ENCODE results near the gene HDGF. TPM values are rescaled to one million over a fixed set of nuclear protein-coding genes. Genes with fewer than 3 reads are reported as not detected.
"Not testable (repeated sequence)": the region's sequence is repeated elsewhere in the genome, so short reads cannot be mapped to it uniquely, and the experiment has no call there.

HDGF gene
- total RNA-seq, 8 experiments from 2014 or later = 93.4 to 328 (median 187) TPM

GRCh38 chr1:156776942-156777341, 25.5 kb upstream of the HDGF start:
- Histone ChIP-seq H3K4me1 (replicated peaks in 1 of 2) (peaks cover 6% of the 10 kb centered on the region in 2 donors), H3K4me3 (no peak overlapping the region), H3K27ac (no peak overlapping the region)
- peak in 2 of 8 experiments; percentile 12 to 14 for ATAC-seq (replicated peaks in 6 of 8)
- WGBS, 10 experiments = 34 to 86% (median 82%) methylated on average over 2 to 4 of the region's 4 CpGs; no CpG with 5 or more reads in 1 of the 10 experiments
- in situ Hi-C loops (cut with MboI; ENCODE audit: low pct_unique_long_range_greater_than_20kb in 2 of 9, low sequenced_read_pairs in 9 of 9, unreplicated experiment in 9 of 9) = no loop called here

DNA sequence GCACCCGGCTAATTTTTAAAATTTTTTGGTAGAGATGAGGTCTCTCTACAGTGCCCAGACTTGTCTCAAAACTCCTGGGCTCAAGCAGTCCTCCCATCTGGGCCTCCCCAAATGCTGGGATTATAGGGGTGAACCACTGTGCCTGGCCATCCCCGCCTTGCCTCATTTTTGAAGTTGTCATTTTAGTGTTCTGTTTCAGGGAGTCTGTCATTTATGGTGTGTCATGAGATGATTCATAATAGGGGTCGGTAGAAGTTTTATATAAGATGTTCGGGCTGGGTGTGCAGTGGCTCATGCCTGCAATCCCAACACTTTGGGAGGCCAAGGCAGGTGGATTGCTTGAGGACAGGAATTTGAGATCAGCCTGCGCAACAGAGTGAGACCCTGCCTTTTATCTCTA, 24.3 kb upstream of the HDGF start:
- in situ Hi-C loops (cut with MboI; ENCODE audit: low pct_unique_long_range_greater_than_20kb in 2 of 9, low sequenced_read_pairs in 9 of 9, unreplicated experiment in 9 of 9) = no loop called here
- H3K27ac ChIP-seq = no peak overlapping the region
- WGBS, 10 experiments = 50 to 100% (median 90%) methylated on average over 1 to 5 of the region's 5 CpGs; no CpG with 5 or more reads in 3 of the 10 experiments
- H3K4me1 ChIP-seq (replicated peaks in 1 of 2) = peaks cover 6% of the 10 kb centered on the region in 2 donors
- H3K4me3 ChIP-seq = no peak overlapping the region
- no peak for ATAC-seq (replicated peaks in 6 of 8)

DNA sequence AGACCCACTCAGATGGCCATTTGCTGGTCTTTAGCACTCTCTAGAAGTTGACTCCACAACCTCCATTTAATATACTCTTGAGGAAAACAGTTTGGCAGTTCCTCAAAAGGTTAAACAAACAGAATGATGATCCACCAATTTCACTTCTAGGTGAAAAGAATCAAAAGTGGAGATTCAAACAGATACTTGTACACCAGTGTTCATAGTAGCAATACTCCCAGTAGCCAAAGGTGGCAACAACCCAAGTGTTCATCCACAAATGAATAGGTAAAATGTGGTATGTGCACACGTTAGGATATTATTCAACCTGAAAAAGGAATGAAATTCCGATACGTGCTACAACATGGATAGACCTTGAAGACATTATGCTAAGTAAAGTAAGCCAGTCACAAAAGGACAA, 22.1 kb upstream of the HDGF start:
- Histone ChIP-seq H3K27ac (no peak overlapping the region), H3K4me1 (replicated peaks in 1 of 2) (peaks cover 14 to 20% of the 10 kb centered on the region in 2 donors), H3K4me3 (no peak overlapping the region)
- ATAC-seq (replicated peaks in 6 of 8) = no peak
- in situ Hi-C loops (cut with MboI; ENCODE audit: low pct_unique_long_range_greater_than_20kb in 2 of 9, low sequenced_read_pairs in 9 of 9, unreplicated experiment in 9 of 9) = no loop called here
- 65 to 100% (median 95%) methylated on average over 1 to 3 of the region's 3 CpGs for WGBS, 10 experiments

DNA sequence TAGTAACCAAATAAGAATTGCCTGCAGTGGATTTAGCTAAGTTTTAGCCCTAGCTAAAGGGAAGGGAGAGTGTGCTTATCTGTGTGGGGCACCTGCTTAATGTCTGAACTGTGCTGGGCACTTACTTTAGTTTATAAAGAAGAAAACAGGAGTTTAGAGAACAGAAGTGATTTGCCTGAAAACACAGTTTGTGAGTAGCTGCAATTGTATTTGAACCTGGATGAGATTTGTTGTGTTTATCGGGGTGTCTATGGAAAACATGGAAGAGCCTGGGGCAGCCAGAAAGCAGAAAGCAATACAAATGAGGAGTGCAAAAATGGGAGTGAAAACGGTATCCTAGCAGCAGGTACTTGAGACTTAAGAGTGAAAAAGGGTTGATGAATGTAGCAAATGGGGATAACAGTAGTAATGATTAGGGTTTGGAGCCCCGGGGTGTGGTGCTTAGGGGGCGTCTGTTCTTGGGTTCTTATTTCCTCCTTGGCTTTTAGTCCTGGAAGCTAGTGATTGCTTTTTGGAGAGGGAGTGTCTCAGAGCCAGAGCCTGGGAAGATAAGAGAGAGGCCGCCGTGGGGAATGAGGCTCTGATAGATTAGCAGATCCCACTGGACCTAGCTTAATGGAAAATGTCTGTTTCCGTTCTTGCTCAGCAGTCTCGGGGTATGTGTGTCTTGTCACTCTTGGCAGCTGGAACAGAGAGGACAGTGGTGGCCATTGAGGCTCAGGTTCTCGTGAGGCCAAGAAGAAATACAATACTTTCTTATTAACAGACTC, 21.4 kb upstream of the HDGF start:
- in situ Hi-C loops (cut with MboI; ENCODE audit: low pct_unique_long_range_greater_than_20kb in 2 of 9, low sequenced_read_pairs in 9 of 9, unreplicated experiment in 9 of 9) = no loop called here
- Histone ChIP-seq H3K4me3 (no peak overlapping the region), H3K4me1 (replicated peaks in 1 of 2) (peaks cover 14 to 20% of the 10 kb centered on the region in 2 donors), H3K27ac (no peak overlapping the region)
- WGBS, 10 experiments = 30 to 97% (median 81%) methylated on average over 2 to 9 of the region's 9 CpGs
- ATAC-seq (replicated peaks in 6 of 8) = no peak

GRCh38 chr1:156772222-156772621, 20.7 kb upstream of the HDGF start:
- Histone ChIP-seq H3K4me3 (no peak overlapping the region), H3K4me1 (replicated peaks in 1 of 2) (peaks cover 14 to 20% of the 10 kb centered on the region in 2 donors), H3K27ac (no peak overlapping the region)
- in situ Hi-C loops (cut with MboI; ENCODE audit: low pct_unique_long_range_greater_than_20kb in 2 of 9, low sequenced_read_pairs in 9 of 9, unreplicated experiment in 9 of 9) = no loop called here
- WGBS, 10 experiments = 33 to 100% (median 91%) methylated on average over 1 to 3 of the region's 3 CpGs; no CpG with 5 or more reads in 1 of the 10 experiments
- no peak for ATAC-seq (replicated peaks in 6 of 8)

- Histone ChIP-seq H3K27ac (no peak overlapping the region), H3K4me3 (peak overlapping the region; percentile 67 to 82 (median 72)), H3K4me1 (replicated peaks in 1 of 2) (peaks cover 20 to 27% of the 10 kb centered on the region in 2 donors)
- no peak for ATAC-seq (replicated peaks in 6 of 8)
- WGBS, 10 experiments = 18 to 60% (median 29%) methylated on average over 1 to 8 of the region's 8 CpGs
- in situ Hi-C loops (cut with MboI; ENCODE audit: low pct_unique_long_range_greater_than_20kb in 2 of 9, low sequenced_read_pairs in 9 of 9, unreplicated experiment in 9 of 9) = no loop called here
Measured at GRCh38 chr1:156768610-156769295, 17.3 kb upstream of the HDGF start.

GRCh38 chr1:156767879-156768604, 16.6 kb upstream of the HDGF start:
- peak overlapping the region; percentile 80 to 90 for H3K27ac ChIP-seq
- in situ Hi-C loops (cut with MboI; ENCODE audit: low pct_unique_long_range_greater_than_20kb in 2 of 9, low sequenced_read_pairs in 9 of 9, unreplicated experiment in 9 of 9) = no loop called here
- H3K4me1 ChIP-seq (replicated peaks in 1 of 2) = peaks cover 20 to 27% of the 10 kb centered on the region in 2 donors
- H3K4me3 ChIP-seq = peak overlapping the region; percentile 67 to 82 (median 72)
- ATAC-seq (replicated peaks in 6 of 8) = peak in 6 of 8 experiments; percentile 2 to 8 (median 2)
- 0 to 7% (median 0%) methylated on average over 2 to 16 of the region's 31 CpGs; no CpG with 5 or more reads in 2 of the 10 experiments for WGBS, 10 experiments

- peak within 1 kb of the TSS; percentile 80 to 90 for H3K27ac ChIP-seq
- peaks cover 14 to 21% of the 10 kb centered on the region in 2 donors for H3K4me1 ChIP-seq (replicated peaks in 1 of 2)
- H3K4me3 ChIP-seq = peak within 1 kb of the TSS; percentile 67 to 82 (median 72)
- in situ Hi-C loops (cut with MboI; ENCODE audit: low pct_unique_long_range_greater_than_20kb in 2 of 9, low sequenced_read_pairs in 9 of 9, unreplicated experiment in 9 of 9) = no loop called here
- ATAC-seq (replicated peaks in 6 of 8) = peak; percentile 92 to 96 (median 96)
- WGBS, 10 experiments = 0 to 4% (median 2%) methylated on average over 3 to 31 of the region's 50 CpGs; no CpG with 5 or more reads in 1 of the 10 experiments
Measured at GRCh38 chr1:156767101-156767878, 15.8 kb upstream of the HDGF start, which contains the start of gene PRCC. TSS of gene PRCC (plus strand) at chr1:156767535. CDS start at chr1:156767772, 237 bp downstream.

DNA sequence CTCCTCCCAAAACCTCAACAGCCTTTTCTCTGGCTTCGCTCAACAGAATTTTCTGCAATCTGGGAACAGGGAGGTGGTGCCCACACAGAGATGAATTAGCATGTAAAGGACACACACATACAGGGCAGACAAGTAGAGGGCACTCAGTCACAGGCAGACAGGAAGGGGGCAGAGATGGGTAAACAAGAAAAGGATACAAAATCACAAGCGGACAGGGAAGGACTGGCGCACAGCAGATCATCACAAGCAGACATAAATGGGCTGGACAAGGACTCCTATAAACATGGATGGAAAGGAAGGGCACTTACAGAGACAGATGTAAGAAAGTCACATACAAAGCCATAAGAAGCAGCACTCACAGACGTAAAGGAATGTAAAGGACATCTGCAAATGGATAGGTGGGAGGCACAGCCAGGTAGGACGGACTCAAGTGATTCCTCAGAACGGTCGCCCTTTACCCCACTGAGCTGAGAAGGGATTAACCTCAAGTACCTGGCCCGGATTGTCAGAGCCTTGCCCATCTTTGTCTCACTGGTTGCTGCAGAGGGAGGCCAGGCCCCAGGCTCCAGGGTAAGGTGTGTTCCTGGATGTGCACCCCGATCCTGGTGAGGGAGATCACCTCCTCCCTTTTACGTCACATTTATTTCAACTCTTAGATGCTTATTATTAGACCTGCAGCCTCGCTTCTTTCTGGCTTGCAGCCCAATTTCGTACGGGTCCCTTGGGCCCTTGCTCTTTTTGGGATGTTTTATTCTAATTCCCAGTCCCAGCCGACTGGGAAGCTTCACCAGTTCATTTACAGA, 15.0 kb upstream of the HDGF start:
- H3K4me1 ChIP-seq (replicated peaks in 1 of 2) = peaks cover 14 to 21% of the 10 kb centered on the region in 2 donors
- peak overlapping the region; percentile 78 to 81 for H3K27ac ChIP-seq
- in situ Hi-C loops (cut with MboI; ENCODE audit: low pct_unique_long_range_greater_than_20kb in 2 of 9, low sequenced_read_pairs in 9 of 9, unreplicated experiment in 9 of 9) = no loop called here
- ATAC-seq (replicated peaks in 6 of 8) = peak; percentile 3 to 15 (median 8)
- 0 to 39% (median 7%) methylated on average over 2 to 13 of the region's 14 CpGs for WGBS, 10 experiments
- H3K4me3 ChIP-seq = peak overlapping the region; percentile 53 to 82 (median 72)

DNA sequence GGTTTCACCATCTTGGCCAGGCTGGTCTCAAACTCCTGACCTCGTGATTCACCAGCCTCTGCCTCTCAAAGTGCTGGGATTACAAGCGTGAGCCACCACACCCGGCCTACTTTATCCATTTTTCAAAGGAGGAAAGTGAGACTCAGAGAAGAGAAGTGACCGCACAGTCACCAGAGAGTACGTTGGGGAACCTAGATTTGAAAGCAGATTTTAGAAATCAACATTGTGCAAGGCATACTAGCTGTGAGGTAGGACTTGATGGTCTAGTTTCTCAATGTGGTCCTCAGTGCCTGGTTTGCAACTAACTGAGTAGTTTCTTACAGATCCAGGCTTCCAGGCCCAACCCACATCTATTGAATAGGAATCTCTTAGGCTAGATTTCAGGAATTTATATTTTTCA, 14.2 kb upstream of the HDGF start:
- ATAC-seq (replicated peaks in 6 of 8) = no peak
- Histone ChIP-seq H3K4me1 (replicated peaks in 1 of 2) (peaks cover 15 to 21% of the 10 kb centered on the region in 2 donors), H3K4me3 (peak overlapping the region in 3 of 5 donors; percentile 53 to 81 (median 72)), H3K27ac (no peak overlapping the region)
- in situ Hi-C loops (cut with MboI; ENCODE audit: low pct_unique_long_range_greater_than_20kb in 2 of 9, low sequenced_read_pairs in 9 of 9, unreplicated experiment in 9 of 9) = no loop called here
- WGBS, 10 experiments = 70 to 94% (median 91%) methylated on average over 3 to 5 of the region's 5 CpGs; no CpG with 5 or more reads in 4 of the 10 experiments

DNA sequence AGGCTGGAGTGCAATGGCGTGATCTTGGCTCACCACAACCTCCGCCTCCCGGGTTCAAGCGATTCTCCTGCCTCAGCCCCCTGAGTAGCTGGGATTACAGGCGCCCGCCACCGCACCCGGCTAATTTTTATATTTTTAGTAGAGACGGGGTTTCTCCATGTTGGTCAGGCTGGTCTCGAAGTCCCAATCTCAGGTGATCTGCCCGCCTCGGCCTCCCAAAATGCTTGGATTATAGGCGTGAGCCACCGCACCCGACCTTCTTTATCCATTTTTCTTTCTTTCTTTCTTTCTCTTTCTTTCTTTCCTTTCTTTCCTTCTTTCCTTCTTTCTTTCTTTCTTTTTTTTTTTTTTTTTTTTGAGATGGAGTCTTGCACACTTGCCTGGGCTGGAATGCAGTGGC, 13.7 kb upstream of the HDGF start:
- in situ Hi-C loops (cut with MboI; ENCODE audit: low pct_unique_long_range_greater_than_20kb in 2 of 9, low sequenced_read_pairs in 9 of 9, unreplicated experiment in 9 of 9); H3K27ac ChIP-seq; ATAC-seq (replicated peaks in 6 of 8); H3K4me3 ChIP-seq: not testable (repeated sequence)
- 86 to 100% (median 96%) methylated on average over 3 to 14 of the region's 15 CpGs for WGBS, 10 experiments
- peaks cover 19 to 24% of the 10 kb centered on the region in 2 donors for H3K4me1 ChIP-seq (replicated peaks in 1 of 2)

DNA sequence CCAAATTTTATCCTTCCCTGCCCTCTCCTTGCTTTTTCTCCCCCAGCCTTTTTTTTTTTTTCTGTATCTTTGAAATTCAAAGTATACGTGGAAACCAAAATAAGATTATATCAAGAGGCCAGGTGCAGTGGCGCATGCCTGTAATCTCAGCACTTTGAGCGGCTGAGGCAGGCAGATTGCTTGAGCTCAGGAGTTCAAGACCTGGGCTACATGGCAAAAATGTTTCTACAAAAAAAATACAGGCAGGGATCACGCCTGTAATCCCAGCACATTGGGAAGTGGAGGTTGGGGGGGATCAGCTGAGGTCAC, 9.3 kb upstream of the HDGF start:
- Histone ChIP-seq H3K27ac (no peak overlapping the region), H3K4me3 (no peak overlapping the region), H3K4me1 (replicated peaks in 1 of 2) (peaks cover 4 to 8% of the 10 kb centered on the region in 2 donors)
- ATAC-seq (replicated peaks in 6 of 8) = no peak
- in situ Hi-C loops (cut with MboI; ENCODE audit: low pct_unique_long_range_greater_than_20kb in 2 of 9, low sequenced_read_pairs in 9 of 9, unreplicated experiment in 9 of 9) = no loop called here
- 60 to 100% (median 81%) methylated on average over 1 to 4 of the region's 4 CpGs for WGBS, 10 experiments
